ENCODE data around the gene RBMS2. TPM values are rescaled to one million over a fixed set of nuclear protein-coding genes. Genes with fewer than 3 reads are reported as not detected.

RBMS2 gene
- total and polyA plus RNA-seq, 9 of the 15 experiments (the other 6 are each of a cell fraction or from before 2014, with no cell fraction given), result 0.08 to 10.5 (median 0.31) TPM

- TF ChIP-seq NCOR1 (IDR thresholded peaks at IDR 0.05), result peak; percentile 11; the same call in 1 of the 2 replicates
- TF ChIP-seq IFI16 (CRISPR knock-in tag; IDR thresholded peaks at IDR 0.05), result no peak
- peak; percentile 82; the same call in 1 of the 2 replicates for TF ChIP-seq THRB (CRISPR knock-in tag; conservative IDR thresholded peaks at IDR 0.05)
- no peak for TF ChIP-seq ZC3H8 (IDR thresholded peaks at IDR 0.05)
- peak in 1 of 3 experiments; percentile 48 for TF ChIP-seq YY1 (IDR thresholded peaks at IDR 0.05; ENCODE audit: borderline replicate concordance in 1 of 3, control insufficient read depth in 1 of 3, extremely low read depth in 1 of 3, insufficient read depth in 3 of 3, insufficient read length in 1 of 3, insufficient replicate concordance in 2 of 3, low read depth in 1 of 3, low read length in 2 of 3)
- TF ChIP-seq SIN3A (IDR thresholded peaks at IDR 0.05; ENCODE audit: borderline replicate concordance in 2 of 2, control insufficient read depth in 1 of 2, low read depth in 2 of 2, low read length in 2 of 2), result 0 out of 4 replicates have a peak, but pooled peaks of 1 of the 2 experiments have one; percentile 41
- no peak for TF ChIP-seq ZFPM2 (CRISPR knock-in tag; IDR thresholded peaks at IDR 0.05)
- TF ChIP-seq ZNF24 (IDR thresholded peaks at IDR 0.05), result no peak
- TF ChIP-seq MEF2D (tag; conservative IDR thresholded peaks at IDR 0.05; ENCODE audit: low read depth), result no peak
- TF ChIP-seq SMARCA5 (IDR thresholded peaks at IDR 0.05), result 0 out of 2 replicates have a peak, but pooled peaks have one; percentile 39
- TF ChIP-seq TOE1 (IDR thresholded peaks at IDR 0.05; ENCODE audit: borderline replicate concordance), result 0 out of 2 replicates have a peak, but pooled peaks have one; percentile 20
- no peak for TF ChIP-seq TOE1 (CRISPR knock-in tag; IDR thresholded peaks at IDR 0.05; ENCODE audit: borderline replicate concordance, low read depth)
- TF ChIP-seq DDX20 (tag; IDR thresholded peaks at IDR 0.05; ENCODE audit: low read depth), result no peak
- TF ChIP-seq ZNF263 (CRISPR knock-in tag; IDR thresholded peaks at IDR 0.05; ENCODE audit: borderline replicate concordance), result peak; percentile 22; the same call in 1 of the 2 replicates
- TF ChIP-seq MXI1 (IDR thresholded peaks at IDR 0.05; ENCODE audit: low read depth, low read length), result no peak
- TF ChIP-seq, protein P1, sequence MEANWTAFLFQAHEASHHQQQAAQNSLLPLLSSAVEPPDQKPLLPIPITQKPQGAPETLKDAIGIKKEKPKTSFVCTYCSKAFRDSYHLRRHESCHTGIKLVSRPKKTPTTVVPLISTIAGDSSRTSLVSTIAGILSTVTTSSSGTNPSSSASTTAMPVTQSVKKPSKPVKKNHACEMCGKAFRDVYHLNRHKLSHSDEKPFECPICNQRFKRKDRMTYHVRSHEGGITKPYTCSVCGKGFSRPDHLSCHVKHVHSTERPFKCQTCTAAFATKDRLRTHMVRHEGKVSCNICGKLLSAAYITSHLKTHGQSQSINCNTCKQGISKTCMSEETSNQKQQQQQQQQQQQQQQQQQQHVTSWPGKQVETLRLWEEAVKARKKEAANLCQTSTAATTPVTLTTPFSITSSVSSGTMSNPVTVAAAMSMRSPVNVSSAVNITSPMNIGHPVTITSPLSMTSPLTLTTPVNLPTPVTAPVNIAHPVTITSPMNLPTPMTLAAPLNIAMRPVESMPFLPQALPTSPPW (CRISPR knock-in tag; IDR thresholded peaks at IDR 0.05), result peak; percentile 84
- no peak for TF ChIP-seq YBX1 (IDR thresholded peaks at IDR 0.05)
- TF ChIP-seq PURB (CRISPR knock-in tag; IDR thresholded peaks at IDR 0.05; ENCODE audit: low read depth), result no peak
- no peak for TF ChIP-seq ILK (tag; IDR thresholded peaks at IDR 0.05; ENCODE audit: borderline replicate concordance, low read depth)
- no peak for TF ChIP-seq PHF21A (IDR thresholded peaks at IDR 0.05; ENCODE audit: borderline replicate concordance, low read depth)
- TF ChIP-seq, protein P2, sequence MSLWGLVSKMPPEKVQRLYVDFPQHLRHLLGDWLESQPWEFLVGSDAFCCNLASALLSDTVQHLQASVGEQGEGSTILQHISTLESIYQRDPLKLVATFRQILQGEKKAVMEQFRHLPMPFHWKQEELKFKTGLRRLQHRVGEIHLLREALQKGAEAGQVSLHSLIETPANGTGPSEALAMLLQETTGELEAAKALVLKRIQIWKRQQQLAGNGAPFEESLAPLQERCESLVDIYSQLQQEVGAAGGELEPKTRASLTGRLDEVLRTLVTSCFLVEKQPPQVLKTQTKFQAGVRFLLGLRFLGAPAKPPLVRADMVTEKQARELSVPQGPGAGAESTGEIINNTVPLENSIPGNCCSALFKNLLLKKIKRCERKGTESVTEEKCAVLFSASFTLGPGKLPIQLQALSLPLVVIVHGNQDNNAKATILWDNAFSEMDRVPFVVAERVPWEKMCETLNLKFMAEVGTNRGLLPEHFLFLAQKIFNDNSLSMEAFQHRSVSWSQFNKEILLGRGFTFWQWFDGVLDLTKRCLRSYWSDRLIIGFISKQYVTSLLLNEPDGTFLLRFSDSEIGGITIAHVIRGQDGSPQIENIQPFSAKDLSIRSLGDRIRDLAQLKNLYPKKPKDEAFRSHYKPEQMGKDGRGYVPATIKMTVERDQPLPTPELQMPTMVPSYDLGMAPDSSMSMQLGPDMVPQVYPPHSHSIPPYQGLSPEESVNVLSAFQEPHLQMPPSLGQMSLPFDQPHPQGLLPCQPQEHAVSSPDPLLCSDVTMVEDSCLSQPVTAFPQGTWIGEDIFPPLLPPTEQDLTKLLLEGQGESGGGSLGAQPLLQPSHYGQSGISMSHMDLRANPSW (CRISPR knock-in tag; IDR thresholded peaks at IDR 0.05), result 0 out of 2 replicates have a peak, but pooled peaks have one; percentile 69
- TF ChIP-seq ZFP30 (CRISPR knock-in tag; IDR thresholded peaks at IDR 0.05; ENCODE audit: borderline replicate concordance), result 0 out of 2 replicates have a peak, but pooled peaks have one; percentile 38
Observed at GRCh38 chr12:56635806-56636674, 114.4 kb downstream of the RBMS2 start (continued).

All from K562 (cell line).